Vagina (tissue), 2 donors: ENCODE data around the gene OR56A3. TPM values are rescaled to one million over a fixed set of nuclear protein-coding genes. Genes with fewer than 3 reads are reported as not detected.

Experiments used
- DNase-seq, 2 donors: peaks; one replicate each; pipeline ENCODE4 v3.0.0-alpha.2; 2017; ENCODE audit errors: extremely low spot score in 2 of 2
- H3K27ac ChIP-seq: fragments of 200-600 bp; sonication (generic); one replicate; pipeline ENCODE4 v1.5.1; 2019
- H3K27me3 ChIP-seq: fragments of 200-600 bp; sonication (generic); one replicate; pipeline ENCODE4 v1.5.1; 2019
- H3K36me3 ChIP-seq, 2 donors: fragments of 200-600 bp; sonication (generic); one replicate each; pipeline ENCODE4 v1.5.1; 2017 to 2019
- H3K4me1 ChIP-seq: fragments of 200-600 bp; sonication (generic); one replicate; pipeline ENCODE4 v1.5.1; 2019
- H3K4me3 ChIP-seq, 2 donors: fragments of 200-600 bp; sonication (generic); 1 replicate in 1 of 2; 2 replicates in 1 of 2; pipeline ENCODE4 v1.5.1; 2016 to 2019
- H3K9me3 ChIP-seq: fragments of 200-600 bp; sonication (generic); one replicate; pipeline ENCODE4 v1.5.1; 2019
- POLR2A ChIP-seq, 2 donors: fragments of 450-650 bp; IDR thresholded peaks; one replicate each; pipeline ENCODE4 v1.6.1; 2017; ENCODE audit warnings: antibody characterized with exemption in 2 of 2, mild to moderate bottlenecking in 2 of 2, moderate library complexity in 2 of 2
- POLR2AphosphoS5 ChIP-seq, 2 donors: sonication (generic); formaldehyde crosslinking; IDR thresholded peaks; one replicate each; pipeline ENCODE4 v1.9.0; 2017; ENCODE audit warnings: antibody characterized with exemption in 2 of 2, mild to moderate bottlenecking in 2 of 2, low read depth in 1 of 2; ENCODE audit not compliant: insufficient read depth in 1 of 2
- intact Hi-C: fragments of 100-400 bp; cut with DNase I; formaldehyde crosslinking; loops from one replicate; pipeline ENCODE4 v1.15.1; 2023
- total RNA-seq: library from RNA; depleted of rRNA; stranded (reverse); fragments of >200 nt; gene quantifications from one replicate; pipeline ENCODE4 v1.2.3, GENCODE V29; 2016
- TF ChIP-seq, protein P1 (sequence below), 3 experiments: fragments of 450-650 bp in 2 of 3; fragments of 200-600 bp in 1 of 3; sonication (generic) in 1 of 3; IDR thresholded peaks; one replicate each; pipeline ENCODE4 v1.5.1; 2017 to 2019; ENCODE audit warnings: antibody characterized with exemption in 3 of 3, mild to moderate bottlenecking in 2 of 3, moderate library complexity in 2 of 3

OR56A3 gene
- total RNA-seq, 1 donor from 2014 or later: not detected

GRCh38 chr11:5968394-5968793 is 26.3 kb downstream of the OR56A3 start, which contains the start of gene OR56A5:
TSS of gene OR56A5 (minus strand) at chr11:5968494. CDS start at chr11:5968494, 0 bp downstream.
- DNase-seq: no peak
- Histone ChIP-seq H3K4me3 (no peak within 1 kb of the TSS), H3K9me3 (peaks cover 3% of the 10 kb centered on the region), H3K27me3 (no peaks in the 10 kb centered on the region), H3K27ac (no peak within 1 kb of the TSS), H3K36me3 (no peaks in the 10 kb centered on the region), H3K4me1 (no peaks in the 10 kb centered on the region)
- TF ChIP-seq, protein P1, sequence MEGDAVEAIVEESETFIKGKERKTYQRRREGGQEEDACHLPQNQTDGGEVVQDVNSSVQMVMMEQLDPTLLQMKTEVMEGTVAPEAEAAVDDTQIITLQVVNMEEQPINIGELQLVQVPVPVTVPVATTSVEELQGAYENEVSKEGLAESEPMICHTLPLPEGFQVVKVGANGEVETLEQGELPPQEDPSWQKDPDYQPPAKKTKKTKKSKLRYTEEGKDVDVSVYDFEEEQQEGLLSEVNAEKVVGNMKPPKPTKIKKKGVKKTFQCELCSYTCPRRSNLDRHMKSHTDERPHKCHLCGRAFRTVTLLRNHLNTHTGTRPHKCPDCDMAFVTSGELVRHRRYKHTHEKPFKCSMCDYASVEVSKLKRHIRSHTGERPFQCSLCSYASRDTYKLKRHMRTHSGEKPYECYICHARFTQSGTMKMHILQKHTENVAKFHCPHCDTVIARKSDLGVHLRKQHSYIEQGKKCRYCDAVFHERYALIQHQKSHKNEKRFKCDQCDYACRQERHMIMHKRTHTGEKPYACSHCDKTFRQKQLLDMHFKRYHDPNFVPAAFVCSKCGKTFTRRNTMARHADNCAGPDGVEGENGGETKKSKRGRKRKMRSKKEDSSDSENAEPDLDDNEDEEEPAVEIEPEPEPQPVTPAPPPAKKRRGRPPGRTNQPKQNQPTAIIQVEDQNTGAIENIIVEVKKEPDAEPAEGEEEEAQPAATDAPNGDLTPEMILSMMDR (IDR thresholded peaks at IDR 0.05): no peak
- no peak for TF ChIP-seq POLR2AphosphoS5 (IDR thresholded peaks at IDR 0.05; ENCODE audit: insufficient read depth in 1 of 2, low read depth in 1 of 2)
- no peak for TF ChIP-seq POLR2A (IDR thresholded peaks at IDR 0.05)
- intact Hi-C loops: no loop called here

- DNase-seq: no peak
- no peak for TF ChIP-seq POLR2A (IDR thresholded peaks at IDR 0.05)
- no peak for TF ChIP-seq POLR2AphosphoS5 (IDR thresholded peaks at IDR 0.05; ENCODE audit: insufficient read depth in 1 of 2, low read depth in 1 of 2)
- TF ChIP-seq, protein P1 (IDR thresholded peaks at IDR 0.05): no peak
- intact Hi-C loops: no loop called here
- Histone ChIP-seq H3K4me1 (no peaks in the 10 kb centered on the region), H3K4me3 (no peak overlapping the region), H3K27ac (no peak overlapping the region), H3K36me3 (no peaks in the 10 kb centered on the region), H3K9me3 (no peaks in the 10 kb centered on the region), H3K27me3 (no peaks in the 10 kb centered on the region)
Observed at GRCh38 chr11:5973530-5973929, 31.5 kb downstream of the OR56A3 start.

- DNase-seq: no peak
- intact Hi-C loops: no loop called here
- no peak for TF ChIP-seq POLR2A (IDR thresholded peaks at IDR 0.05)
- TF ChIP-seq, protein P1 (IDR thresholded peaks at IDR 0.05): no peak
- TF ChIP-seq POLR2AphosphoS5 (IDR thresholded peaks at IDR 0.05; ENCODE audit: insufficient read depth in 1 of 2, low read depth in 1 of 2): no peak
Observed at GRCh38 chr11:5983443-5983842, 41.4 kb downstream of the OR56A3 start.

GRCh38 chr11:5986885-5987284 is 44.8 kb downstream of the OR56A3 start, which contains the start of gene OR52L1:
TSS of gene OR52L1 (minus strand) at chr11:5986985. CDS start at chr11:5986930, 55 bp downstream.
- no peak within 1 kb of the TSS for H3K4me3 ChIP-seq
- intact Hi-C loops: no loop called here

More at GRCh38 chr11:5983443-5983842, 41.4 kb downstream of the OR56A3 start:
- no peaks in the 10 kb centered on the region for H3K9me3 ChIP-seq
- H3K4me1 ChIP-seq: no peaks in the 10 kb centered on the region
- no peaks in the 10 kb centered on the region for H3K27me3 ChIP-seq
- H3K4me3 ChIP-seq: no peak overlapping the region
- H3K36me3 ChIP-seq: no peaks in the 10 kb centered on the region
- H3K27ac ChIP-seq: no peak overlapping the region

GRCh38 chr11:5989203-5989602 is 47.2 kb downstream of the OR56A3 start:
- Histone ChIP-seq H3K4me3 (no peak overlapping the region), H3K36me3 (no peaks in the 10 kb centered on the region), H3K9me3 (no peaks in the 10 kb centered on the region), H3K27me3 (no peaks in the 10 kb centered on the region), H3K4me1 (no peaks in the 10 kb centered on the region), H3K27ac (no peak overlapping the region)
- no peak for DNase-seq
- TF ChIP-seq POLR2AphosphoS5 (IDR thresholded peaks at IDR 0.05; ENCODE audit: insufficient read depth in 1 of 2, low read depth in 1 of 2): no peak
- no peak for TF ChIP-seq POLR2A (IDR thresholded peaks at IDR 0.05)
- TF ChIP-seq, protein P1 (IDR thresholded peaks at IDR 0.05): no peak
- intact Hi-C loops: no loop called here

More at GRCh38 chr11:5986885-5987284, 44.8 kb downstream of the OR56A3 start, which contains the start of gene OR52L1:
- no peak for DNase-seq
- Histone ChIP-seq H3K27ac (no peak within 1 kb of the TSS), H3K9me3 (no peaks in the 10 kb centered on the region), H3K27me3 (no peaks in the 10 kb centered on the region), H3K4me1 (no peaks in the 10 kb centered on the region), H3K36me3 (no peaks in the 10 kb centered on the region)
- TF ChIP-seq POLR2A (IDR thresholded peaks at IDR 0.05): no peak
- TF ChIP-seq POLR2AphosphoS5 (IDR thresholded peaks at IDR 0.05; ENCODE audit: insufficient read depth in 1 of 2, low read depth in 1 of 2): no peak
- TF ChIP-seq, protein P1 (IDR thresholded peaks at IDR 0.05): no peak
